Right ventricle myocardium inferior (tissue), 1 donor: ENCODE results near the gene MCTP1. TPM values are rescaled to one million over a fixed set of nuclear protein-coding genes. Genes with fewer than 3 reads are reported as not detected.

Experiments
- ATAC-seq: fragments of 200-7000 bp; cut with Tn5 transposase; one replicate; pipeline ENCODE4 v1.9.1; 2020; ENCODE audit warnings: mild to moderate bottlenecking, moderate library complexity
- DNase-seq: peaks from one replicate; pipeline ENCODE4 v3.0.0; 2021; ENCODE audit errors: missing footprints
- intact Hi-C: fragments of 100-400 bp; cut with DNase I; formaldehyde crosslinking; loops from one replicate; pipeline ENCODE4 v1.11.0; 2022
- total RNA-seq: library from RNA; stranded (reverse); fragmentation: NEBNext Ultra II Directional; extraction: Animal tissue kit (Norgen Biotek cat#: 25700); gene quantifications from one replicate; pipeline ENCODE4 v1.2.1, GENCODE V29; 2021
- donor health status: DM: no; HTN: yes; CAD: no; lungs with severe emphysema.

MCTP1 gene
- total RNA-seq, 1 donor from 2014 or later: 8.5 TPM

- intact Hi-C loops: no loop called here
- DNase-seq: no peak
- no peak for ATAC-seq
Observed at GRCh38 chr5:94778299-94778698, 506.6 kb downstream of the MCTP1 start.

DNA sequence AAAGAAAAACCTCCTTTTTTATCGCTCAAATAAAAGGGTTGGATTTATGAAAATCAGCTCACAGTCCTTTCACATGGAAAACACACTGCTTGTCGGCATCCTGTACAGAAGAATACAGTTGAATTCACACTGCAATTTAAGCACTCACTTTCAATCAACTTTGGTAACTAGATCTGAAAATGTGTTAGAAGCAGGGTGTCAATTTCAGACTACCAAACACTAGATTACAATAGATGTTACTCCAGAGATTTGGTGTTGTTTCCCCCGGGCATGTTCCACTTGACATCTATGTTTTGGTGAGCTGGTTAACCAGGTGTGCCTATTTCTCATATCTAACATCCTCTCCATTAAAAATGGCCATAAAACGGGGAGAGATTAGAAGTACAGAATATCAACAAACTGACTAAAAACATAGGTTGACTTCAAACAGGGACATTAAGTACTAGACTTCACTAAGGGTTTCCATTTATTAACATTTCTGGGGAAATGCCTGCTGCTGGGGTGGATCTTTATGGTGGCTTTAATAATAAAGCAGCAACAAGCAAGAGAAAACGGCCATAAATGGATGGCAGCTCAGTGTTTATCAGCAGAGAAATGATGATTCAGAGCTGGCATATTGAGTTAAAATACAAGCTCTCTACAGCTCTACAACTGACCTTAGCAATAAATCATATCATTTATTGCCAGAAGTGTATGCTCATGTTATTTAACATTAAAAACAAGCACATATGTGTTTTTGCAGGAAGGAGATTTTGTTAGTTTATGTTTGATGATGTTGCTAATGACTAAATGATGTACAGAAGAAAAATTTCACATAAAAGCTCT lies 507.6 kb downstream of the MCTP1 start:
- ATAC-seq (no peak), DNase-seq (no peak)
- intact Hi-C loops: no loop called here

DNA sequence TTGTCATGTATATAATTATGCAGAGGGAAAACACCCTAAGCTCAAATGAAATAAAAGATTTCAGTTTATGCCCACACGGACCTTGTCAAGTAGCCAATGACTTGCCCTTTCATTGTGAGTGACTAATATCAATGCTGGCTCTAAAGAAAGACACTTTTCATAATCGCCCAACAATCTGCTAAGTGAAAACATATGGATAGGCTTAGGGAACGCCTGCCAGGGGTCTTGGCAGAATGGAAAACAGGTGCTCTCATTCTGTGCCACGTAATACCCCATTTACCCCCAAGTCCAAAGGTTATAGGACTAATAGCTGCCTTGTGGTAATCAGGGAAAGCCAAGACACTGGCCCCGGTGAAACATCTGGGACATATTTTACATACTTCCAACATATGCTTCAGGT lies 508.7 kb downstream of the MCTP1 start:
- no peak for DNase-seq

GRCh38 chr5:94775088-94775487 lies 509.8 kb downstream of the MCTP1 start:
- intact Hi-C loops: no loop called here
- ATAC-seq (no peak), DNase-seq (no peak)

More for the DNA sequence above, 508.7 kb downstream of the MCTP1 start:
- ATAC-seq: no peak
- intact Hi-C loops: no loop called here

GRCh38 chr5:94771742-94772141 lies 513.2 kb downstream of the MCTP1 start:
- intact Hi-C loops: no loop called here
- no peak for ATAC-seq
- DNase-seq: no peak

DNA sequence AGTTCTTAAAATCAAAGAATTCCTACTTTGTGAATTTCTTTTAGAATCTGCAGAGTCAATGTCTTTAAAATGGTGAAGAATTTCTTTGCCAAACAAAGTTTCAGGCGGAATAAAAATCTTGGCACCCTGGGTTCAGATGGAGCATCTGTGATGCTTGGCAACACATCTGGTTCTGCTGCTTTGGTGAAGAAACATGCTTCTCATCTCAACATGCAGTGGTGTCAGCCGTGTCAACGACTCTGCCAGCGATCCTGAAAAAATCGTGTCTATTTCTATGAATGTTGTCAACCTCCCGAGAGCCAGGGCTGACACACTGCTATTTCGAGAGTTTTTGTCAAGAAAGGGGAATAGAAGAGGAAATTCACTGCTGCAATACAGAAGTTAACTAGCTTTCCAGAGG lies 514.9 kb downstream of the MCTP1 start:
- intact Hi-C loops: no loop called here
- no peak for ATAC-seq
- DNase-seq: no peak

DNA sequence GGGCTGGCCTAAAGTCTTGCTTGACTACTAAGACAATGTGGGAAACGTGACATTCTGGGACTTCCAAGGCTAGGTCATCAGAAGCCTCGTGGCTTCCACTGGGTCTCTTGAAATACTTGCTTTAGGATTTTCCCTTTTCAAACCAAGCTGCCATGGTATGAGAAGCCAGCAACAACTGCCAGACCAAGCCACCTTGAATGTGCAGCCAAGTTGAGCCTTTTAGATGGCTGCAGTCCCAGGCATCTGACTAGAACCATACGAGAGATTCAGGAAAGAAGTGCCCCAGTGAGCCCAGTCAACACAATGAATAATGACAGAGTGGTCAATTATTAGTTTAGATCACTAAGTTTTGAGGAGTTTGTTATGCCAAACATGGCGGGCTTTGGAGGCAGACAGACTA lies 523.1 kb downstream of the MCTP1 start:
- intact Hi-C loops: no loop called here
- DNase-seq (no peak), ATAC-seq (no peak)

- intact Hi-C loops: no loop called here
- no peak for DNase-seq
- ATAC-seq: no peak
Observed at GRCh38 chr5:94761055-94761454, 523.8 kb downstream of the MCTP1 start.

DNA sequence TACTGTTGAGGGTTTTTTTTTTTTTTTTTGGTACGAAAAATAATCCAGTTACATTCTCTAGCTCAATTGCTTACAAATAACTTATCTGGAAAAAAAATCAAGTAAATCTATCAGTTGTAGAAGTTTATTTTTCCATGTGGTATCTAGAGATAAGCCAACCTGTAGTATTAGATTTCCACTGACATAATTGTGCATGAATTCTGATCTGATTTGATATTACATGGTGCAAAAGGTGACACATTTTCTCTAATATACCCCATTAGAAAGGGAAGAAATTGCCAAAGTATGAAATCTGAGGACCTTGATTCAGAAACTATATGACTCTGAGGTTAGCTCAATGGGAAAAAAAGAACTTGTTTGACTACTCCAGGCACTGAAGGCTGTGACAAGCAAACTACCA lies 524.9 kb downstream of the MCTP1 start:
- DNase-seq (no peak), ATAC-seq (no peak)
- intact Hi-C loops: no loop called here

GRCh38 chr5:94759022-94759421 lies 525.9 kb downstream of the MCTP1 start:
- DNase-seq: no peak
- no peak for ATAC-seq
- intact Hi-C loops: no loop called here

GRCh38 chr5:94754824-94755223 lies 530.1 kb downstream of the MCTP1 start:
- intact Hi-C loops: no loop called here
- DNase-seq (no peak), ATAC-seq (no peak)

GRCh38 chr5:94751460-94751859 lies 533.4 kb downstream of the MCTP1 start:
- ATAC-seq: no peak

DNA sequence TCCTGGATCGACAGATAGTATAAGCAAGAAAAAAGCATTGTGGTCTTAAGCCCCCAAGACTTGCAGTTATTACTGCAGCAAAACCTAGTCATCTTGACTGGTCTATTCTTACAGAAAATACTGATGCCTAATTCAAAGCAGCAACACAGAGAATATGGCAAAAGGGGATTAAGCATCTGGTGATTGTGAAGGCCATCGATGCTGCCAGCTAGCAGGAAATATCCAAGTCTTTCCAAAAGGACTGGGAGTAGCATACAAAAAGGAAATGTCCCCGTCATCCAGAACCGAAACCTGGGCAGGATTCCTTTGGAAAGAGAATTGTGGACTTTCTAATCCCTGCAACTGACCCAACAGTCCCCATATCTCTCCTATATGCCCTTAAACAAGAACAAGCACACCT lies 534.2 kb downstream of the MCTP1 start:
- ATAC-seq: no peak
- DNase-seq: no peak
- intact Hi-C loops: no loop called here

More at GRCh38 chr5:94751460-94751859, 533.4 kb downstream of the MCTP1 start:
- no peak for DNase-seq
- intact Hi-C loops: no loop called here

DNA sequence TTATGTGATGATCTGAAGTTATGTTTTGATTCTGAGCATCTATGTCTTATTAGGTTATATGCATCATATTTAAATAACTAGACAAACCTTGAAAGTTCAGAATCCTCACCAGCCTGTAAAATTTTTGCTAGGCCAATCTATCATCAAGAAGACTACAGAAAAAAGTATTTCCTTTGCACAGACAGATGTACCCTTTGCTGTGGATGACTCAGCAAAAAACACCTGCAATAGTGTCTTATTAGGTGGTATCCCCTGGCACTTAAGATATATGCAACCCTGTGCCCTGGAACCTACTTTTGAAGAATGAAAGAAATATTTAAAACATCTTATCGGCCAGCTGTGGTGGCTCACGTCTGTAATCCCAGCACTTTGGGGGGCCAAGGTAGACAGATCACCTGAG lies 535.9 kb downstream of the MCTP1 start:
- ATAC-seq: no peak
- intact Hi-C loops: no loop called here

DNA sequence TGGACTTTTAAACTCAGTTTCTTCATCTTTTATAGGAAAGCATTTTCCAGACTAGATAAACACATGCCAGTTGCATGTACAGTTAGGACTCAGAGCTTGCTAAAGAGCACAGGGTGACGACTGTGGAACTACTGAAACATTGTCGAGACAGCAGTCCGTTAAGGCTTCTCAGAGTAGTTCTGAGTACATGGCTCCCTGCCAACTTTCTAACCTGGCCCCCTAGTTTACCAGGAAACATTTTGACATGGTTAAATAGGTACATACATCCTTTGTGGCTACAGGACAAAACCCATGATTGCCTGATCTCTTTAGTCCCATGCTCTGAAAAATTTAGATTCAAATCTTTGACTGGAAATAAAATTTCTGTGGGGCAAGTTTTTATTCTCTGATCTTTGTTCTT lies 536.7 kb downstream of the MCTP1 start:
- intact Hi-C loops: no loop called here
- DNase-seq (no peak), ATAC-seq (no peak)

More for the DNA sequence above, 535.9 kb downstream of the MCTP1 start:
- no peak for DNase-seq

DNA sequence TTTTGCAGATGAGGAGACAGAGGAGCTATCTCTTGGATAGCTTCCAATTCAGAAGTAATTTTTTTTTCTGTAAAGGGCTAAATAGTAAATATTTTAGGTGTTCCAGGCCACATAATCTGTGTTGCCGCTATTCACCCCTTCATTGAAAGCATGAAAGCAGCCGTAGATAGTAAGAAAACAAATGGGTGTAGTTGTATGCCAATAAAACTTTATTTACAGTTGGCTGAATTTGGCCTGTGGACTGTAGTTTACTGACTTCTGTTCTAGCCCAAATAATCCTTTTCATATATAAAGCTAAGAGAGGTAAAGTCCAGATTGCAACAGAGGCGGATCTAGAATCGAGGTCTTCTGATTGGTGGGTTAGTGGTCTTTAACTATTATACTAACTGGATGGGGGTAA lies 537.5 kb downstream of the MCTP1 start:
- DNase-seq (no peak), ATAC-seq (no peak)
- intact Hi-C loops: no loop called here

DNA sequence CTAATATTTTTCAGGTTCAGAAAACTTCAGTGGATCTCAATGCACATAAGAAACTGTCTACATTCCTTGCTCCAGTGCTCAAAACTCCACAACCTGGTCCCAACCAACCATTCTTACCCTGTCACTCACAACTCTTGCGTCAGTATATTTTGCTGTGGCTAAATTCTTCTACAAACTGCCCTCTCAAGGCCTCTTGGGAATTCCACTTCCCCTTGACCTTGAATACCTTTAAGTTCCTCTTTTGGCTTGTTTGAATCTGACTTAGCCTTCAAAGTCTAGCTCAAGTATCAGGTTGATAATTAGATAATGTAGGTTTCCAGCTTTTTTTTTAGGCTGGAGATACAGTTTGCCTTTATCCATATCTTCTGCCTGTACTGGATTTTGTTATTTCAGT lies 538.2 kb downstream of the MCTP1 start:
- intact Hi-C loops: no loop called here
- DNase-seq (no peak), ATAC-seq (no peak)

DNA sequence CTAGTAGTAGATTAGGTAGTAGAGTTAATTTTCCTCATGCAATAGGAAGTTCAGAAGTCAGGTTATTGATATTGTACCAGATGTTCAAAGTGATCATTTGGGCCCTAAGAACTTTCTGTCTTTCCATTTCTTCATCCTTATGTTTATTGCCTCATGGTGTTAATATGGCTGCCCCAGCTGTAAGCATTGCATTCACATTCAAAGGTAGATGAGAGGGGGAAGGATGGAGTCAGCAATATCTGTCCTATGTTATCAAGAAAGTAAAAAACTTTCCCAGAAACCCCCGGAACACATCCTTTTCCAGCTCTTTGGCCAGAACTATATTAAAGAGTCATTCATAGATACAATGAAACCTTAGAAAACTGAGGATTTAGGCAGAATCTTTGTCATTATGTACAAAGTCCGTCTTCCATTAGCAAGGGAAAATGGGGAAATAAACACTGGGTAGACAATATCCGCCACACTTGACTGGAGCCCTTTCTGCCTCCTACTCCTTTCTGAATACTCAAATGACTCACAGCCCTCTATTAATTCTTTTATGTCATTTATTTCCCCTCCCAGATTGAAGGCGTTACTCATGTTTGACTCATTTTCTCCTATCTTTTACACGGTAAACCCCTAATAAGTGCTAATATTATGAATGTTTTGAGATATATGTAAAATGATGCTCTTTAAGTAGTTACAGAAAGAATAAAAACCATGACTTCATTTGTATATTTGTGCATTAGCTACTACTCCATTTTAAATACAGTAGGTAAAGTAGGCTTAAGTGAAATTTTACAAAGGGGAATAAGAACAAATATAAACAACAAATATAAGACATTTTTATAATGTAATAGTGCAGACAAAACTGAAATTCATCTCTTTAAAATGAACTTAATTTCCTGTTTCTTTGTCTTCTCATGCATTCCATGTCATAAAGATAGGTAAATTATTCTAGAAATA lies 538.8 kb downstream of the MCTP1 start:
- intact Hi-C loops: no loop called here

GRCh38 chr5:94744906-94745305 lies 540.0 kb downstream of the MCTP1 start:
- DNase-seq (no peak), ATAC-seq (no peak)
- intact Hi-C loops: no loop called here

More for the DNA sequence above, 538.8 kb downstream of the MCTP1 start:
- ATAC-seq (no peak), DNase-seq (no peak)

DNA sequence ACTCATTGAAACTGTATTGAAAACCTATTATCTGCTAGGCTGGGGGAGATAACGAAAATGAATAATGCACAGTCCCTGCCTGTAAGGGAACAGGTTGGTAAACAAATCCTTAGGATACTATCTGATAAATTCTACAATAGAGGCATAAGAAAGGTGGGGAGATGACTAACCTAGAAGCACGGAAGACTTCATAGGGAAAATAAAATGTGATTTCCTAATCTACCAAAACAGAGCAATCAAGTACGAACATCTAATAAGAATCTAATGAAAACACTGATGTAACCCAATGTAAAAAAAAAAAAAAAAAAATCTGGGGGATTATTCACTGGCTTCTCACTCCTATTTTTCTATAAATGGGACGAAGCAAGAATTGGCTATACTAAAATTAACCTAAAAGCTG lies 542.0 kb downstream of the MCTP1 start:
- intact Hi-C loops: no loop called here
- no peak for DNase-seq
- no peak for ATAC-seq
